ENCODE data around the gene IL22RA1.

IL22RA1 gene

GRCh38 chr1:24095140-24095859, 47.6 kb downstream of the IL22RA1 start:
- no peak for DNase-seq

- no peak for DNase-seq
Measured at GRCh38 chr1:24094554-24094953, 48.4 kb downstream of the IL22RA1 start.

GRCh38 chr1:24093732-24094131, 49.2 kb downstream of the IL22RA1 start:
- DNase-seq, result no peak

DNA sequence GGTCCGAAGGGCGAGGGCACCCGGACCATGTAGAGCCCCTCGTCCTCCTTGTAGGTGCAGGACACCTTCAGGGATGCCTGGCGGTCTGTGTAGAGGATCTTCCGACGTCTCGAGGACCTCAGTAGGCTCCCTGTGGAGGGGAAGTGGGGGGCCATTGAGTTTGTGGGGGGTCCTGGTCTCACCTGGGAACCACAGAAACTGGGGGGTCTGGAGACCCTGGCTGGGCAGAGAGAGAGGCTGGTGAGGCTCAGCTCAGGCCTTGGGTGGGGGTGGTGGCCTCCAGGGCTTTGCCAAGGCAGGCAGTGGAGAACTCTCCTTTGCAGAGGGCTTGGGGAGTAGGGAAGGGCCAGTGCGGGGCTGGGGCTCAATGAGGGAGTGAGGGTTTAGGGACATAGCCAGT, 50.0 kb downstream of the IL22RA1 start:
- DNase-seq, result no peak

DNA sequence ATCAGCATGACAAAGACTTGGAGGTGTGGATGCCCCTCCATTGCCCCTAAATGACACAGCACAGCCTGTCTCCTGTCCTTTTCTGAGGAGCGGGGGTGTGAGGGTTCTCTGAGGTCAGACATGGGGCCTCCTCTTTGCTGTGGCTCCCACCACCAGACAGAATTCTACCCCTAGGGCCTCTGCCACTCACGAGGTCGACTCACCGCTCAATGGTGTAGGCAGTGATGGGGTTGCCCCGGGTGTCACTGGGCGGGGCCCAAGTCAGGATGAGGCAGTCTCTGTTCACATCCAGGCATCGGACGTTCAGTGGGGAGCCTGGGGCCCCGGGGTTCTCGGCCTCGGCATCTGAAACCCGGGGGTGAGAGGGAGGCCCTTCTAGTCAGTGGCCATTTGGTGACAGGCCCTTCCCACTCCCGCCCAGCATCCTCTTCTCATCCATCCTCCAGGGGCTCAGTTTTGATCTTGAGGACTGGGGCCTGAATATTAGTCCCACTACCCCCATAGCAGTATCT, 50.9 kb downstream of the IL22RA1 start:
- no peak for DNase-seq

- DNase-seq, result no peak
Measured at GRCh38 chr1:24090736-24091135, 52.2 kb downstream of the IL22RA1 start.

DNA sequence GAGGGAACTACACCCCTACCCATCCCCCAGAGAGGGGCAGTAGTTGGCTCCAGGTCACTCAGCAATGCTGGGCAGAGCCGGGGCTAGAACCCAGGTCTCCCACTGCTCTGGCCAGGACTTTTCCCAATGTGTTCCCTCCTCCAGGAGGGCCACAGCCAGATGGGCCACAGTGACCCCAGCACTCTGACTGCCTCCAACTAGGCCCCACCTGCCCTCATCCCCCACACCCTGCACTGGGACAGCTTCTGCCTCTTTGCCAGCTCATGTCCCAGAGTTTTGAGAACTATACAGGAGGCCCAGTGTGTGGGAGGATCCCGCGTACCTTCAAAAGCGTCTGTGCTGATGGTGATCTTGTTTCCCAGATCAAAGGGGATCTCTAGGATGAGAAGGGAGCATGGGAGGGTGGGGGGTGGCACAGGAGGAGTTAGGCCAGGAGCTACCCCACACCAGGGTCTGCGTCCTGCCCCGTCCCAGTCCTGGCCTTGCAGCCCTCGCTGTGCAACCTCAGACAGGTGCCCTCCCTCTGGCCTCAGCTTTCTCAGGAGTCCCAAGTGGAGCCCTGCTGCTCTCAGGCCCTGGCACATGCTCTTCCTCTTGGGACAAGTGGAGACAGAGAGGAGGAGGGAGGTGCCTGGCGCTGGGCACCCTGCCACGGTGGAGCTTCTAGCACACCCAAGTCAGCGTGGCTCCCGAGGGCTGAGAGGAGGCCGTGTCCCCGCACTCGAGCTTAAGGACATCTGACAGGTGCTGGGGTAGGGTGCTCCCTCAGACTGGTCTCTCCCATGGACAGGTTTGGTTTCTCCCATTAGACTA, 53.0 kb downstream of the IL22RA1 start:
- no peak for DNase-seq

- DNase-seq, result no peak
Measured at GRCh38 chr1:24089027-24089742, 53.8 kb downstream of the IL22RA1 start.

GRCh38 chr1:24086466-24086865, 56.5 kb downstream of the IL22RA1 start:
- no peak for DNase-seq

DNA sequence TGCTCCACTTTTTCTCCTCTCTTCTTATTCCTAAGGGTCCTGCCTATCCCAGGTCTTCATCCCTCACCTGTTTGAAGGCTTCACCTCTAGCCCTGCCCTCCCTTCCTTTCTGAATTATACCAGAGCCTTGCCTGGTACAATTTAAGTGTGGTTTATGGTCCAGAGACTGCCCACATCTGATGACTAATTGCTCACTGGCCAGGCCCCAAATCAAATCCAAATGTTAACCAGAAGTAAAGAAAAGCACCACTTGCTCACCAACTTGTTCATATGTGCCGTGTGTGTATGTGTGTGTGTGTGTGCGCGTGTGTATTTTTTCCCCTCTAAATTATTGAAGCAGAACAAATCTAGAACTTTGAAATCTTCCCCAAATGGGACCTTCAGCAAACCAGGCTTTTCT, 57.4 kb downstream of the IL22RA1 start:
- DNase-seq, result no peak

- DNase-seq, result no peak
Measured at GRCh38 chr1:24085007-24085406, 57.9 kb downstream of the IL22RA1 start.

DNA sequence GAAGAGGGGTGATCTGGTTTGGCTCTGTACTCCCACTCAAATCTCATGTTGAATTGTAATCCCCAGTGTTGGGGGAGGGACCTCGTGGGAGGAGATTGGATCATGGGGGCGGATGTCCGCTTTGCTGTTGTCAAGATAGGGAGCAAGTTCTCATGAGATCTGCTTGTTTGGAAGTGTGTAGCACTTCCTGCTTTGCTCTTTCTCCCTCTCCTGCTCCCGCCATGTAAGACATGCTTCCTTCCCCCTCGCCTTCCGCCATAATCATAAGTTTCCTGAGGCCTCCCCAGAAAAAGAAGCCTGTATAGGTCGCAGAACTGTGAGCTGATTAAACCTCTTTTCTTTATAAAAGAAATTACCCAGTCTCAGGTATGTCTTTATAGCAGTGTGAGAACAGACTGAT, 58.9 kb downstream of the IL22RA1 start:
- no peak for DNase-seq

GRCh38 chr1:24082372-24082771, 60.6 kb downstream of the IL22RA1 start:
- DNase-seq, result no peak

- DNase-seq, result no peak
Measured at GRCh38 chr1:24081190-24081589, 61.8 kb downstream of the IL22RA1 start.

- DNase-seq, result no peak
Measured at GRCh38 chr1:24080131-24080530, 62.8 kb downstream of the IL22RA1 start.

- DNase-seq, result no peak
Measured at GRCh38 chr1:24077278-24077978, 65.5 kb downstream of the IL22RA1 start.

DNA sequence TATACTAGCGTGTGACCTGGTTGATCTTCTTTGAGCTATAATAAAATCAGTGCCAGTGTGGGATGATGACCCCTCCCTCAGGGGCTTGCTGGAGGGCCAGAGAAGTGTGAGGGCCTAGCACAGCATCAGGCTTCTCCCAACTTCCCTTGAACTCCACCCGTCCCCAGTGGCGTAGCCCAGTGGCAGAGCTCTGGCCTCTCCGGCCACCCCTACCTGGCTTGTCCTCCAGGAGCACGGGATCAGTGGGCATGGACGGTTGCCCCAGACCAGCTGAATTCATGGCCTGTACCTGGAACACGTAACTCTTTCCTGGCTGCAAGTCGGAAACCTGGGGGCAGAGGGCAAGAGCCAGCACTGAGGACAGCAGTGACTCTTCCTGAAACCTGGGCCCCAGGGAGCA, 67.0 kb downstream of the IL22RA1 start:
- no peak for DNase-seq

DNA sequence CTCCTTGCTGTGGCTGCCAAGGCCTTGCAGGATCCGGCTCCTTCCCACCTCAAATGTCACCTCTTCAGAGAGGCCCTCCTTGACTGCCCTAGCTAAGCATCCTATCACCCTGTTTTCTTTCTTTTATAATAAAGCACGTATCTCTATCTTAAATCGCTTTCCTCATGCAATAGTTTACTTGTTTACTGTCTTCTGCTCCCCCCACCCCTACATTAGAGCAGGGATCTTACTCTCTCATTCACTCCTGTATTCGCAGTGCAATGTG, 67.4 kb downstream of the IL22RA1 start:
- DNase-seq, result no peak

GRCh38 chr1:24074817-24075589, 67.9 kb downstream of the IL22RA1 start:
- no peak for DNase-seq

- no peak for DNase-seq
Measured at GRCh38 chr1:24074196-24074595, 68.7 kb downstream of the IL22RA1 start.

DNA sequence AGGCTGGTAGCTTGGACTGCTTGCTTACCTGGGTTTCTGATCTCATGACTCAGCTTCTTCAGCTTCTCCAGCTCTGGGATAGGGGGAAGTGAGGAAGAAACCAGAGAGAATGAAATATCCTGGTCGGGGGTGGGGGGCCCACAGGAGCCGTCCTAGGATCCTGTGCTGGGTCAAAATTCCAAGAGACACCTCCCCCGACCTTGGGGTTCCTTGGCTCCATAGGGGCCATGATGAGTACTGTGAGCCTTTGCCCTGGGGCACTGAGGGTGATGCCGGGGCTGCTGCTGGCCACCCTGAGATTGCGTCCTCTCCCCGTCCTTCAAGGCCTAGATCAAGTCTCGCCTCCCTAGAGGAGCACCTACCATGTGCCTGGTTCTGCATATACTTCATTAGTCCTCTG, 71.0 kb downstream of the IL22RA1 start:
- DNase-seq, result no peak

DNA sequence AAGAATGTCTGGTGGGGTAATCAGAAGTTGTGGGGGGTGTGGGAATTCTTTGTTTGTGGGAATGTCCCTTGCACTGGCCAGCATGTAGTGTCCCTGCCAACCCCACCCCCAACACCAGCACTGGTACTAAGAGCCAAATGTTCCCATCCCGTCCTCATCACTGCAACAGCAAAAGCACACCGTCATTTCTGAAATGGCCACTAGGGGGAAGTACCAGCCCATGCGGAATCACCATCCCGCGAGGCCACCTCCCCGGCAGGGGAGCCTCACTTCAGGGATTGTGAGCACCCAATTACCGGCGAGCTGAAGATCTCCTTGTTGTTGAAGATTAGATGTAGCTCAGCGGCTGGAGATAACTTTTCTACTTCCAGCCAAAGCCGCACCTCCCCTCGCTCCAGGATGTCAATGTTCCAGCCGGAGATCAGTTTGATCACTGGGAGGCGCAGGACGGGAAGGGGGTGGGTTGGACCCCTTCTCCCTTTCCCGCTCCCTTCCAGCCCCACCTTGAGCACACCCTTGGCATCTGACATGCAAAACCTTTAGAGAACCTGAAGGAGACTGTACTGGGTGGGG, 72.0 kb downstream of the IL22RA1 start:
- peak; percentile 65 for DNase-seq
